BJ (cell line): ENCODE data around the gene DMPK. TPM values are rescaled to one million over a fixed set of nuclear protein-coding genes. Genes with fewer than 3 reads are reported as not detected.
A peak's percentile ranks its signal among the peaks of the same experiment; 100 is the strongest.

ENCODE experiments used
- CTCF ChIA-PET: fragments of 350-600 bp; formaldehyde crosslinking; extraction: SDS; loops from one replicate; lab custom pipeline; 2021; ENCODE audit warnings: antibody characterized with exemption, inconsistent platforms; lab: Yijun Ruan, JAX
- POLR2A ChIA-PET: fragments of 300-600 bp; sonication (Branson Sonifier 250); formaldehyde crosslinking; extraction: SDS; loops from one replicate; lab custom pipeline; 2021; ENCODE audit warnings: antibody characterized with exemption; lab: Charles Lee
- DNase-seq: peaks from one replicate; pipeline ENCODE4 v3.0.0-alpha.2; 2011; ENCODE audit warnings: low read depth
- H3K27me3 ChIP-seq: 2 replicates; pipeline ENCODE4 v1.6.0; 2011; ENCODE audit warnings: low read length; ENCODE audit not compliant: control insufficient read depth, insufficient read depth
- H3K36me3 ChIP-seq: 2 replicates; pipeline ENCODE4 v1.5.1; 2011; ENCODE audit warnings: low read length; ENCODE audit not compliant: control insufficient read depth, insufficient read depth
- H3K4me3 ChIP-seq: 2 replicates; pipeline ENCODE4 v1.5.1; 2011; ENCODE audit warnings: low read depth, mild to moderate bottlenecking, control low read depth, low read length
- CTCF ChIP-seq: IDR thresholded peaks from 2 replicates; pipeline ENCODE4 v1.5.1; 2011; ENCODE audit warnings: low read depth, mild to moderate bottlenecking, control low read depth, inconsistent platforms, low read length, moderate library complexity; ENCODE audit not compliant: insufficient read depth
- polyA plus RNA-seq: library from polyadenylated mRNA; depleted of rRNA; stranded (reverse); fragments of >200 nt; gene quantifications from 2 replicates; pipeline ENCODE4 v1.2.3, GENCODE V29; 2011

The DMPK gene
- polyA plus RNA-seq, 1 experiment: 131 TPM

- Histone ChIP-seq H3K36me3 (peaks cover 30% of the 10 kb centered on the region), H3K27me3 (no peaks in the 10 kb centered on the region), H3K4me3 (peak overlapping the region; percentile 42)
- POLR2A ChIA-PET: interaction anchor here (0.6 to 1.0 kb wide), 7 partner anchors 13 to 292 kb away, joined by 3 to 11 read pairs (median 9); no protein-coding TSS in a partner anchor
- CTCF ChIA-PET: interaction anchor here (0.6 to 7.7 kb wide), 12 partner anchors 11 to 112 kb away, joined by 3 to 154 read pairs (median 4); partner anchors contain the start of genes DMPK, DMWD, QPCTL and RSPH6A
- TF ChIP-seq CTCF: peak; percentile 91
- DNase-seq: peak; percentile 83
Measured at GRCh38 chr19:45770192-45771101, 11.8 kb downstream of the DMPK start.

- CTCF ChIA-PET: interaction anchor here (0.7 to 7.7 kb wide), 14 partner anchors 9 to 117 kb away, joined by 3 to 154 read pairs (median 5); partner anchors contain the start of genes DMPK, DMWD, QPCTL and RSPH6A
- Histone ChIP-seq H3K36me3 (peaks cover 29% of the 10 kb centered on the region), H3K4me3 (peak overlapping the region; percentile 42), H3K27me3 (no peaks in the 10 kb centered on the region)
- no peak for DNase-seq
- TF ChIP-seq CTCF: no peak
- POLR2A ChIA-PET: interaction anchor here (0.6 to 1.6 kb wide), 9 partner anchors 12 to 1457 kb away, joined by 3 to 14 read pairs (median 7); partner anchors contain the start of genes DMPK and DMWD
Measured at GRCh38 chr19:45769821-45770191, 12.5 kb downstream of the DMPK start.

- no peaks in the 10 kb centered on the region for H3K27me3 ChIP-seq
- CTCF ChIA-PET: interaction anchor here (0.6 to 7.7 kb wide), 20 partner anchors 10 to 226 kb away, joined by 3 to 154 read pairs (median 4); partner anchors contain the start of genes DMPK, DMWD, QPCTL and RSPH6A
- peak within 1 kb of the TSS; percentile 92 for H3K4me3 ChIP-seq
- POLR2A ChIA-PET: interaction anchor here (0.5 to 1.6 kb wide), 9 partner anchors 8 to 1457 kb away, joined by 3 to 14 read pairs (median 5); partner anchors contain the start of genes DMPK, DMWD and QPCTL
- DNase-seq: peak; percentile 88
- peaks cover 27% of the 10 kb centered on the region for H3K36me3 ChIP-seq
- TF ChIP-seq CTCF: no peak
Measured at GRCh38 chr19:45768984-45769782, 13.1 kb downstream of the DMPK start, which contains the start of gene SIX5. TSS of gene SIX5 (minus strand) at chr19:45769252. CDS start at chr19:45768844, 408 bp downstream.

- POLR2A ChIA-PET: interaction anchor here (1.3 to 1.6 kb wide), 3 partner anchors 14 to 52 kb away, joined by 5 to 14 read pairs (median 7); partner anchors contain the start of gene DMPK
- no peaks in the 10 kb centered on the region for H3K27me3 ChIP-seq
- H3K4me3 ChIP-seq: peak overlapping the region; percentile 92
- peaks cover 24% of the 10 kb centered on the region for H3K36me3 ChIP-seq
- CTCF ChIA-PET: interaction anchor here (0.6 to 7.7 kb wide), 10 partner anchors 10 to 118 kb away, joined by 3 to 154 read pairs (median 5); partner anchors contain the start of genes QPCTL and RSPH6A
- no peak for DNase-seq
- TF ChIP-seq CTCF: no peak
Measured at GRCh38 chr19:45768655-45768983, 13.7 kb downstream of the DMPK start.
